CD4-positive, alpha-beta T cell treated with Interleukin-4 for 4 hours (primary cell): ENCODE results near the gene STAG3.

ENCODE experiments used
- DNase-seq: peaks from one replicate; pipeline ENCODE4 v3.0.0-alpha.2; 2020

The STAG3 gene

DNA sequence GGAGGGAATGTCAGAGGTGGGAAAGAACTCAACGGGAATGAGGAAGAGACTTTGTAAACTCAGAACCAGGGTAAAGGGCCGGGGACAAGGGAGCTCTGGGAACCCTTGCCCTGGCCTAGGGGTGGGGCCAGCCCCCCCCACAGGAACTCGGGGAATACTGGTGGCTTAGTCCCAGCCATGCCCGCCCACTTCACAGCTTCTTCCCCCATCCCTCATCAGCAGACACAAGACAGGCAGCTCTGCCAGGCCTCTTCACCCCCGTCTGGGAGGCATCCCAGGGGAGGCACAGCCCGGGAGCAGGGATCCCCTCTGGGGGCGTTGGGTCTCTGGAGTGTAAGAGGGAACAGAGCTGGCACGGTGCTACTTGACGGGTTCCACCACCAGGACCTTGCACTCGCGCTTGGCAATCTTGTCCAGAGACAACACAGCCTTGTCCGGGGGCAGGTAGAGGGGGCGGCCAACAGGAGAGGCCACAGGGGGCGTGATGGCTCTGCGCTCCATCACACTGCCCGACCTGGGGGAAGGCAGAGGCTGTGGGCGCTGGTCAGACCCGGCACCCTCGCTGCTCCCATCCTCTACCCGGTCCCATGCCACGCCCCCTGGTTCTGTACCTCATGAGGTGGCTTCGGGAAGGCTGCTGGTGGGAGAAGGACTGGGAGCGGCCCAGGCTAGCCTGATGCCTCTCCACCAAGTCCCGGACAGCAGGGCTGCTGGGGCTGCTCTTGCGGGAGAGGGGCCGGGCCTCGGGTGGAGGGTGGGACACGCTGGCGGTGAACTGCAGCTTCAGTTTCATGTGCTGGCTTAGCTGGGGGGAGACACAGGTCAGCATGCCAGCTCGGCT, 22.8 kb upstream of the STAG3 start:
- DNase-seq = no peak

DNA sequence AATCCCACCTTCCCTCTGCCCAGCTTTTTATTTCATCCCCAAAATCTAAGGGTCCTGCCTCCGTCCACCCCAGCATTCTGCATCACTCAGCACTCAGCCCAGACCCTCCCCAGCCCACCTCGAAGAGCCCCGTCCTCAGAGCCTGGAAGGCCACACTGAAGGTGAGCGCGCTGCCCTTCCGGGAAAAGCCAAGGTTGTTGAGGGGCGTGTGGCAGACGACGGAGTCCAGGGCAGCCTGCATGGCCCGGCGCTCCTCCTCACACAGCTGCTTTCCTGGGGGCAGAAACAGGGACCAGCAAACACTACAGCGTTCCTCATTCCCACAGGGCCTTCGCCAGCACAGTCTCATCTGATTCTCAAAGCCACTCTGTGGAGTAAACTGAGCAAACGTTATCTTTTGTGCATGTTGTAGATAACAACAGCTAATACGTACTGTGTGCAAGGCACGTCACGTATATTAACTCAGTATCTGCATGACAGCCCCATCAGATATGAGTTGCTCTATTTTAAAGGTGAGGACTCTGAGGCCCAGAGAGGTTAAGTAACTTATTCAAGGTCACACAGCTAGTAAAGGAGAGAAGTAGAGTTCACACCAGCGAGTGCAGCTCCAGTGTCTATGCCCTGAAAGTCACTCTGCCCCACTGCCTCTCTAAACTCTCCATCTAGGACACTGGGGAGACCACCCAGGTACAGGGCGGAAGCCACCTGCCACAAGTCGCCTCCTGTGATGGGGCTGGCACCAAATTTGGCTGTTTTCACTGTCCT, 22.0 kb upstream of the STAG3 start:
- no peak for DNase-seq

DNA sequence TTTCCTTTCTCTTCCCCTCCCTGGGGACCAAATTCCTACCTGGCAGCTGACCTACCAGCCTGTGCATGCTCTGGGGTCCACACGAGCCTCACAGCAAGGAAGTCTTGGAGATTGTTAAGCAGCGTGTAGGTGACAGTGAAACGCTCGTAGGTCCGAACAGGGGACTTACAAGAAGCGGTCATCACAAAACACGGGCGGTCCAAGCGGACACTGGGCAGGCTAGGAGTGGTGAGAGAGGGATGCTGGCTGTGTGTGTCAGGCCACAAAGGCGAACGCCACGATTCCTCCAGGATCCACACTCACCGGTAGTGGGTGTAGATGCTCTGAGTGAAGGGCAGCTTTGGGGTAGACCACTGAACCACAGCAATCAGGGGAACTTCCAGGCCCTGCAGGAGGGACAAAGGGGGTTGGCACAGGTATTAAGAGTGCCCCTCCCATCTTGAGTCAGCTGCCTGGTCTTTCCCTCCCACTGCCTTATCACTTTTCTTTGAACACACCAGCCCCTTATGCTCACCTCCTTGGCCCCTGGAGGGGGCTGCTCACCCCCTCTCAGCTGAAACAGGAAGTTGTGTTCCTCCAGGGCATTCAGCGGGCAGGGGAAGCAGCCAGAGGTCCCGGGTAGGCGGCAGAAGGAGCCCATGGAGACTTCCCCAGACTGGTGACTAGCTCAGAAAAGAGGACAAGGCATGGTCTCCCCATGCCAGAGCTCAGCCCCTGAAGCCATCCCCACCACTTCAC, 21.2 kb upstream of the STAG3 start:
- DNase-seq = peak; percentile 35

DNA sequence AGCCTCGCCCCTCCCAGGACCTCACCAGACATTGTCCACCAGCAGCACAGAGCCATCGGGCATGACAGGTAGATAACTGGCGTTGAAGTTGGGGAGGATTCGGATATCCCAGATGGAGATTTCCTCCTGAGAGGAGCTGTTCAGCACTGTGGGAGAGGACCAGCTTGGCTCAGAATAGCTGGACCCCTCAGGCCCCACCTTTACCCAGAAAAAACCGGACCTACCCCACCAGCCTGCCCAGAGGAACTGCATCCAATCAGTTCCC, 20.7 kb upstream of the STAG3 start:
- no peak for DNase-seq

DNA sequence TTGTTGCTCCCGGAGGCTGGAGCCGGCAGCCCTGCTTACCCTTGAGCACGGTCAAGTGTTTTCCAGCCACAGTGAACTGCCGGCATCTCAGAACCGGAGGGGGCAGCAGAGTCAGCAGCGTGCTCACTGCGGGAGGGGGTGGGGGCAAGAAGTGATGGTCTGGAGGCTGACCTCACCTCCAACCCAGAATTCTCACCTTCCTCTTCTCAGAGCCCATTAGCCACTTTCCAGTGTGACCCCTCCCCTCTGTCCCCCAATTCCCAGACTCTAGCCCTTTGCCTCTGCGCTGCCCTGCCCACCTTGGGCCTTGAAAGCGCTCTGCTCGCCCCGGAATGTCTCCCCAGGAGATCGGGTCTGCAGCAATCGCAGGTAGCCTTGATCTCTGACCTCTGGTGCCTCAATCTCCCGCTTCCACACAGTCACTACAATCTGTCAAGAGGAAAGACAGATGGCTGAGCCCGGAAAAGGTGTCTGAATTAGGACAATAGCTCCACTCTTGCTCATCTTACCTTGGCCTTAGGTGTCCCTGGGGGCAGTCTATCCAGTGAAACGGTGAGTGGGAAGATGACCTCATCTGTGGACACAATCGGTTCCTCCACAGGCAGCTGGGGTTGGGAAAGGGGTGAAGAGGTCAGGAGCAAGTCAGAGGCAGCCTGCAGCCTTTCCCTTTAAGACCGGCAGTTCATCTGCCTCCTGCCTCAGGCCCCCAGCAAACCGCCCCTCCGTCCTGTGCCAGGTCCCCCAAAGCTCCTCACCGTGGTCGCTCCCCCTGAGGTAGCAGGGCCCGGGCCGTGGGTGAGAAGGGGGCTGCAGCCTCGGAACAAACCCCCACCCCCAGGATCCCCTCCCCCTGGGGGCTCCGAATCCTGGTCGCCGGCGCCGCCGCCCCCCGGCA, 20.1 kb upstream of the STAG3 start:
- no peak for DNase-seq

DNA sequence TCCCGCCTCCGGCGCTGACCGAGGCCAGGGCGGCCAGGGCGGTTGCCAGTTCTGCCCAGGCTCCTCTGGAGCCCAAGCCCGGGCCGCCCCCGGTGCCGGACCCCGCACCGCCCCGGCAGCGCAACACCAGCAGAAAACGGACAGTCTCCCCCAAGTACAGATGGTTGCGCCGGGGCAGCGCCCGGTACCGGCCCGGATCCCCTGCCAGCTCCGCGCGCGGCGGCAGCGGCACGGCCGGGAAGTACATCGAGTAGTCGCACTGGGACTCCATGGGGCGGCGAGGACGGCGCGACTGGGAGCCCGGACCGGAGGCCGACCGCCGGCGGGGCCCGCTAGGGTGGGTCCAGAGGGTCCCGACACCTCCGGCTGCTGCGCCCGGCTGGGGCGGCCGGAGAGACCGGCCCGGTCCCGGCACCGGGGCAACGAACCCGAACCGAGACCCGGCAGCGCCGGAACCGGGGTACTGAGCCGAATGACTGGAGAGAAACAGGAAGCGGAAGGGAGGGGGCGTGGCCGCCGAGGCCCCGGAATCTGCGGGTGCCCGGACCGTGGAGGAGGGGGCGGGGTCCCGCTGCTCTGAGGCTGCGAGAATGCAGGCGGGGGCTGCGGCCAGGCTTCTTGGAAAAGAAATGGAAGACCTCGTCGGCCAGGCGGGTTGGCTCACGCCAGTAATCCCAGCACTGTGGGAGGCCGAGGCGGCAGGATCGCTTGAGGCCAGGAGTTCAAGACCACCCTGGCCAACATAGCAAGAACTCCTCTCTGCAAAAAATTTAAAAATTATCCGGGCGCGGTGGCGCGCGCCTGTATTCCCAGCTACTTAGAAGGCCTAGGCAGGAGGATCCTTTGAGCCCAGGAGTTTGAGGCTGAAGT, 19.3 kb upstream of the STAG3 start, which contains the start of gene TRAPPC14:
Gene TRAPPC14, minus strand, starts transcription at position 495 of the 870 bp plus-strand sequence. Its CDS starts 224 bp downstream, at position 271.
- peak; percentile 80 for DNase-seq

DNA sequence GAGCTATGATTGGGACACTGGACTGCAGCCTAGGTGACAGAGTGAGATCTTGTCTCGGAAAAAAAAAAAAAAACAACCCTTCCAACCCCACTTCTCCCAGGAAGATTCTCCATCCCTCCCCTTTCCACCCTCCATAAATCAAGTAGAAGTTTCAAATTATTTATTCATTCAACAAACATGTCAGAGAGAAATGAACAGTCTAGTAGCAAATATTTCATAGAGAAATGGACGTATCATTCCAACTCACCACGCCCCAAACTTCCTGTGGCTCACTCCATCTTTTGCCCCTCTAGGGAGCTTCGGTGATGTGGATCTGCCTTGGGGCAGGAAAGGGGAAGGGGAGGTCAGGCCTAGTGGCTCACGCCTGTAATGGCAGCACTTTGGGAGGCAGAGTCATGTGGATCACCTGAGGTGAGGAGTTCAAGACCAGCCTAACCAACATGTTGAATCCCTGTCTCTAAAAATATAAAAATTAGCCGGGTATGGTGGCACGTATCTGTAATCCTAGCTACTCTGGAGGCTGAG, 18.6 kb upstream of the STAG3 start:
- DNase-seq = no peak

DNA sequence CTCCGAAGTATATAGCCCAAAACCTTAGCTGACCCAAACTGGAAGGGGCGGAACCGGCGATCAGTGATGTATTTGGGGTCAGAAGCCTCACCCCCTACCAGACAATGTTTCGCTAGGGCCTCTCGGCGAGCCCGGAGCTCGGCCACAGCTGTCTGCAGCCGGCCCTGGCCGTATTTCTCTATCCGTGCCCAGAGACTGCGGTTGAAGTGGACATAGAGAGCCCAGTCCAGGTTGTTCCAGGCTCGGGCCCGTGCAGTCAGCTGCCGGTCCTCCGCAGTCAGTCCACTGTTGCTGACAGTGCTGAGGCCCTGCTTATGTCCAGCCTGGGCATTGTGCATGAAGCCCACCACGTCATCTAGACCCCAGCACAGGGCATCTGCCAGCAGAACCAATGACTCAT, 17.7 kb upstream of the STAG3 start:
- no peak for DNase-seq

DNA sequence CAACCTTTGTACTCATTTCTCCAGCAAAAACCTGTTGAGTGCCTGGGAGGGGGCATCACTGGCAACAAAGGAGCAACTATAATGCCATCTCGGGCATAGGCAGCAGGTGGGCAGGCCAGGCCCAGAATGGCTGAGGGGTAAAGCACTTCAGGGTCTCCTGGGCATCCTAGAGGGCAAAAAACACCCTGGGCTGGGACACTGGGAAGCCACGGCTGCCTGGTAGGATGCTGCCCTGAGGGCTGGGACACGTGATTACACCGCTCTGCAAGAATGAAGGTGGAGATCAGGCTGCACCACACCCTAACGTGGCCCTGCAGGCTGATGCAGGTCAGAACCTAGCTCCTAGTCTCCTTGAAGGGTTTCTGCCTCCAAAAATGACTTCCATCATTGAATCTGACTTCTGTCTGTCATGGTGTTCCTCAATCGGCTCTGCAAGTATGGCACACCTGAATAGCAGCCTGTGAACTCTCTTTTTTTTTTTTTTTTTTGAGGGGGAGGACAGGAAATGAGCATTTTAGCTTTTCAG, 14.6 kb upstream of the STAG3 start:
- no peak for DNase-seq

DNA sequence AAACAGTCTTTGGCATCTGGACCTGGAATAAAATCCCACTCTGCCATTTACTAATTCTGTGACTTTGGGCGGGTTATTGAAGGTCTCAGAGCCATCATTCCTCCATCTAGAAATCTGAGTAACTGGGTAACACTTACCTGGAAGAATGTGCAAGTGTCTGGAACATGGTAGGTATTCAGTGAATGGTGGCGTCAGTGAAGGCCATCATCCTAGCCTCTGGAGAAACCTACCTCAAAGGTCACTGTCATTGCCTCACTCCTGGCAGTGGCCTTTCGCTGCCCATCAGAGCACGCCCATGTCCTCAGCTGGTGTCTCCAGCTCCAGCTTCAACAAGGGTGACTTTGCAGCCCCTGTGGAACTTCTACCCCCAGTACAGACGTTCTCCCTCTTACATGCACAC, 13.8 kb upstream of the STAG3 start:
- DNase-seq = no peak

DNA sequence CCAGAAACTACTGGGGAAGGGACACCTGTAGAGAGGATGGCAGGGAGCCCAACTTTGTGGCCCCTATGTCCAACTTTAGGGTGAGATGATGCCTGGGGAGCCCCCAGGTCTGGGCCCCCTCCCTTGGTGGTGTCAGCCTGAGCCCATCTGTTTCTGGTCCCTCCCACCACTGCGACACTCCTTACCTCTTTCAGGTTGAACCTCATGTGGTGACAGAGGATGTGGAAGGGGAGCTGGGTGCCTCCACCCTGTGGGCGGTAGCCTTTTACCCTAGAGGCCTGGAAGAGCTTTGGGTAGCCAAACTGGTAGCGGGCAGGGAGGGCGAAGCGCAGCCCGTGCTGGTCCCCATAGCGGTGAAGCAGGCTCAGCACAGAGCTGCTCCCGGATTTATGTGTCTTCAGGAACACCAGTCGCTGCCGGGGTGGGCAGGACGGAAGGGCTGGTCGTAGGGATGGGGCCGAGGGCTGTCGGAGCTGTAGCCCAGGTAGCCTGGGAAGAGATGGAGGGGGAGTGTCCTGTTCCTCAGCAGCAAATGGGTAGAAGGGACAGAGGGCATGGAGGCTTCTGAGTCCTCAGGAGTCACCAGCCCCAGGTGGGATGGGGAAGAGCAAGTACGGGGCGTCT, 11.3 kb upstream of the STAG3 start:
- peak; percentile 42 for DNase-seq

DNA sequence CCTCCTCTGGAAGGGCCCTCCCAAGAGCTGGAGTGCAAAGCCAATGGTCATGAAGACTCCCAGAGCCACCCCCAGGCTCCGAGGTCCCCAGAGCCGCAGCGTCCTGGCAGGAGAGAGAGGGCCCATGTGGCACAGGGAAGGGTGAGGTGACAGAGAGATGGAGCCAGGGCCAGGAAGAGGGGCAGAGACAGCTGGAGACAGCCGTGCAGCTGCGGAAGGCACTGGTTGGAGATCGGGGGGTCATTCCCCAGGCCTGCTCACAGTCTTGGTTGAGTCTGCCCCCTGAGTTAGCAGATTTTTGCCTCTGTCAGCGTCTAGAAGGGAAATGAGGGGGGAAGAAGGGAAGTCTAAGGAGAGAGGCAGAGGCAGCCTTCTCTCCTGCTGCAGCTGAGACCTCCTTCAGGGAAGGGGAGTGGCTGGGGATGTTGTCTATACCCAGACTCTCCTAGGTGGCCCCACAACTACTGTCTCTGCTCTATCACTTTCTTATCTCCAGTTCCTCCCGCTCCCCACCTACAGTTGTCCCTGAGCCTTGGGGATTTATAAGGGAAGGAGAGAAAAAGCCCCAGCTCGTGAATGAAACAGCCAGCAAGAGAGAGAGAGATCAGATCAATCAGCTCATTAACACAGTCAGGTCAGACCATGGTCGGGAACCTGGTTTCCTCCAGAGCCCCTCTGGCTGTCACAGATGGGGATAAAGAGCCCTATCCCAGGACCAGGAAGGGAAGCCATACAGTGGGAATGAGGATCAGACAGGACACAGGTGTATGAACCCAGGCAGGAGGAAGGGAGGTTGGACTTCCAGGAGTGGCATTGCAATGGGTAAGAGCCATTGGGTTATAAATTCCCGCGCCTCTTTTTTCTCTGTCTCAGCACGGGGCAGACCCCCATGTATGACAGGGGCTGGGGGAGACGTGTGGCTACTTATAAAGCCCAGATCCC, 10.5 kb upstream of the STAG3 start:
- no peak for DNase-seq

DNA sequence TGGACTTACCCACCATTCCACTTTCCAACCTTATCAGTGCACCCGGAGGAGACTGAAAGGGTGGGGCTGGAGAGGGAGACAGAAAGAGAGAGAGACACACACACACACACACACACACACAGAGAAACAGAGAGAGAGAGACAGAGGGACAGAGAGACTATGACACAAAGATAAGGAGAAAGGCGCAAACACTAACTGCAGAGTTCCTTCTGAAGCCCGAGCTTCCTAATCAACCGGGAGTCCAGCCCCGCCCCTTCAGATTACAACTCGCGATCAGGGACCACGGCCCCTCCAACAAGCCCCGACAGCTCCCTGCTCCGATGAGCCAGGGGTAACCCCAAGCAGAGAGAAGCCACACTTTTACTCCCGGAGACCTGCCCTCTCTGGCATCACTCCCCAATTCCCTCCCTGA, 9.8 kb upstream of the STAG3 start:
- no peak for DNase-seq

DNA sequence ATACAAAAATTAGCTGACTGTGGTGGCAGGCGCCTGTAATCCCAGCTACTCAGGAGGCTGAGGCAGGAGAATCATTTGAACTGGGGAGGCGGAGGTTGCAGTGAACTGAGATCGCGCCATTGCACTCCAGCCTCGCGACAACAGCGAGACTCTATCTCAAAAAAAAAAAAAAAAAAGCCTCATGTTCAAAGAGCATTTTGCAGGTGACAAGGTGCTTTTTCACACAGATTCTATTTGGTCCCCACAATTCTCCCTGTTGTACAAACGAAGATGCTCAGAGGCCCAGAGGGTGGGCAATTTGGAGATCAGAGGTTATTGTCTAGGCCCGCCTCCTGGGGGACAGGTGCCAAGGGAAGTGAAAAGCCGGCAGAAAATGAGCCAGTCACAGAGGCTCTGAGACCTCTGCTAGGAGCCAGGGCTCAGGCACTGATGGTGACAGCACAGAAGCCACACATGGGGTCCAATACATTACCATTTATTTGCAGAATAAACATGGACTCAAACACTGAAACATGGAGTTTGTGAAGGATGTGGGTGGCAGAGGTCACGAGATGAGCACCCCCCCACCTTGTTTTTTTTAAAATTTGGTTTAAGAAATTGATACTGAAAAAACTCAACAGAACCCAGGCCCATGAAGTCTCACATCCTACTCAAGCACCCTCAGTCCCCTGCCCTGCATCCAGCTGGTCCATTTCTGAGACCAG, 8.4 kb upstream of the STAG3 start:
- DNase-seq = no peak

DNA sequence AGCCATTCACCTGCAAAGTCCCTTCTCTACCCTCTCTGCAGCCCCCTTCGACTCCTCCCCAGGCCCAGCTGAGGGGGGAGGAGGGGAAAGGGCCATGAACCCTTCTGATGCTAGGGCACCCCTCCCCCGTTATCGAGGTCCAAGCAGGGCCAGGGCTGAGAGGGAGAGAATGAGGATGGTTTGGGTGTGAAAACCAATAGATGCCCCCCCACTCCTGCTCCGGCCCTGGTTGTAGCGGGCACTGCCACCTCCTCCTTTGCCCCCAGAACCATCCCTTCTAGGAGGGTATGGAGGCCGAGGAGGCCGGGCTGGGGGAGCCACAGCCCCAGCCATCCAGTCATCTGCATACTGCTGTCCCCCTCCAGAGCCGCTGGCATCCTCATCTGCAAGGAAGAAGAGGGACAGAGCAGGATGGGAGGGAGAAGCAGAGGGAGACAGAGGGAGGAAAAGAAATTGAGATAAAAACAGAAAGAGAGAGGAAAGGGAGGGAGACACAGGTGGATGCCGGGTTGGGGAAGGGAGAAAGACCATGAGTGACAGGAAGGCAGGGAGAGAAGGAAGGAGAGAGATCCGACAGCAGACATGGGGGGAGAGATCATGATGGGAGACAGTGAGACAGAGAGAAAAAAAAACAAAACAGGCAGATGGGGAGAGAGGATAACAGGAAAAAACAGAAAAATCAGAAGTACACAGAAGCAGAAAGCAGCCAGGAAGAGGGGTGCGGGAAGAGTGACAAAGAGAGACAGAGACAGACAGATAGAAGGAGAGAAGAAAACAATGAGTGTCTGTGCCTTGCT, 7.4 kb upstream of the STAG3 start:
- no peak for DNase-seq

DNA sequence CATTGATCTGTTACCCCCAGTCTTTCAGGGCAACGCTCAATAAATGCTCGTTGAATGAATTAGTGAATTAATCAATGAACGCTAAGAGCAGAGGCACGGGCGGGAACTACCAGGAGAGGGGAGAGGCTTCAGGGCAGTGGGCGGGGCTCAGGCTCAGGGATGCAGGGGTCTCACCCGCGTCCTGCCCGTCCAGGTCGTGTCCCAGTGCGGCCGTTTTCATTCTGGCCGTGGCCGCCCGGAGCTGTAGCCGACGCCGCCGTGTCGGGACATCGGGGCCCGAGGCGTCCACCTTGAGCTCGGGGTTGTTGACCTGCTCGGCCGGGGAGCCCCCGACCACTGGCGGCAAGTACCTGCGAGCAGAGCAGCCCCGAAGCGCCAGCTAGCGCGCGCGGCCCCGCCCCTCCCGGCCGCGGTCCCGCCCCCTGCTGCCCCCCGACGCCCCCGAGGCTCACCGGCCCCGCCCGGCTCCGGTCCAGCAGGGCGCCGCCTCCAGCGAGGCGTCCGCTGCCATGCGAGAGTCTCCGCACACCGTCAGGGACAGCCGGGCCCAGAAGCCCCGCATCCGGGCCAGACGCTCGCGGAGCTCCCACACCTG, 6.5 kb upstream of the STAG3 start:
- peak; percentile 29 for DNase-seq

DNA sequence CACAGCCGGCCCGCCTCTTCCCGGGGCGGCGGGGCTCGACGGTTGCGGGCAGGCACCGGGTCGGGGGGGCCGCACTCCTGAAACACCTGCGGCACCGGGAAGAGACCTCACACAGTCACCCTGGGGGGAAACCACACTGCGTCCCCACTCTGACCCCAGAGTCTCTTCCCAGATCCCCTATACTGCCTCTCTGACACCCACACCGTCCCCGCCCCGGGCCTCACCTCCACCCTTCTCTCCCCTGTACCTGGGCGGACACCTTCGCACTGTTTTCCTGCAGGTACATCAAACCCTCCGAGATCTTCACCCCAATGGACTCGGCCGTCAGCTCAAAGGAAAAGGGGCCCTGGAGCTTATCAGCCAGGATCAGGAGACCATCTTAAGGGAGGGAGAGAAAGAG, 5.9 kb upstream of the STAG3 start:
- DNase-seq = no peak
